H1 (cell line): ENCODE data around the gene ZDHHC8. TPM values are rescaled to one million over a fixed set of nuclear protein-coding genes. Genes with fewer than 3 reads are reported as not detected.

Experiments used
- BCL11A ChIP-seq, 2 experiments: IDR thresholded peaks; one replicate each; pipeline ENCODE4 v1.6.1; 2011; ENCODE audit warnings: low read depth in 2 of 2, low read length in 2 of 2, mild to moderate bottlenecking in 2 of 2
- EP300 ChIP-seq, 2 experiments: IDR thresholded peaks; 1 replicate in 1 of 2; 2 replicates in 1 of 2; pipeline ENCODE4 v1.6.1; 2011 to 2012; ENCODE audit warnings: low read depth in 2 of 2, low read length in 2 of 2, mild to moderate bottlenecking in 2 of 2, borderline replicate concordance in 1 of 2, inconsistent platforms in 1 of 2, moderate library complexity in 1 of 2
- NANOG ChIP-seq: IDR thresholded peaks from 2 replicates; pipeline ENCODE4 v1.6.1; 2011; ENCODE audit warnings: low read length, low read depth, mild to moderate bottlenecking, inconsistent platforms; ENCODE audit not compliant: insufficient read depth, poor library complexity, severe bottlenecking
- polyA plus RNA-seq, 7 experiments: library from polyadenylated mRNA; depleted of rRNA in 3 of 7; stranded (reverse) in 5 of 7; unstranded in 2 of 7; fragments of >200 nt in 5 of 7; fragments of 200-250 nt in 2 of 7; gene quantifications; 1 replicate in 5 of 7; 2 replicates in 1 of 7; 4 replicates in 1 of 7; pipeline versions ENCODE4 v1.2.1 to v1.2.3, GENCODE V29; 2011 to 2013; ENCODE audit warnings: missing spikeins in 2 of 7, mixed read lengths in 2 of 7
- total RNA-seq: library from RNA; stranded (reverse); fragmentation: NEBNext Ultra II Directional; extraction: Animal tissue kit (Norgen Biotek cat#: 25700); gene quantifications from 2 replicates; pipeline ENCODE4 v1.2.1, GENCODE V29; 2021

ZDHHC8 gene
- total and polyA plus RNA-seq, 2 of the 8 experiments (the other 6 are each of a cell fraction or from before 2014, with no cell fraction given), result 18.6 to 65.6 TPM

- TF ChIP-seq EP300 (IDR thresholded peaks at IDR 0.05; ENCODE audit: borderline replicate concordance in 1 of 2, low read depth in 2 of 2, low read length in 2 of 2) (no peak), NANOG (no peak), BCL11A (IDR thresholded peaks at IDR 0.05; ENCODE audit: low read depth in 2 of 2, low read length in 2 of 2) (no peak)
These were observed 12.5 kb downstream of the ZDHHC8 start (continued) for GRCh38 chr22:20143883-20144665.
